MM.1S (cell line): Measurements from ENCODE around the gene PXDC1.

Experiments
- DNase-seq: peaks from one replicate; pipeline ENCODE4 v3.0.0-alpha.2; 2015
- H2AFZ ChIP-seq: fragments of 300-600 bp; sonication (generic); 2 replicates; pipeline ENCODE4 v1.6.0; 2016; ENCODE audit warnings: antibody characterized with exemption, low read length
- H3F3A ChIP-seq: fragments of 300-600 bp; sonication (generic); 2 replicates; pipeline ENCODE4 v1.6.1; 2016; ENCODE audit warnings: mild to moderate bottlenecking, antibody characterized with exemption, low read length, moderate library complexity, mixed read lengths; ENCODE audit not compliant: insufficient read depth
- H3K27ac ChIP-seq: fragments of 300-600 bp; sonication (generic); 2 replicates; pipeline ENCODE4 v1.5.1; 2016; ENCODE audit warnings: mild to moderate bottlenecking, low read length
- H3K27me3 ChIP-seq: fragments of 300-600 bp; sonication (generic); replicated peaks from 2 replicates; pipeline ENCODE4 v1.6.0; 2016; ENCODE audit warnings: low read length; ENCODE audit not compliant: insufficient read depth
- H3K36me3 ChIP-seq: fragments of 300-600 bp; sonication (generic); replicated peaks from 2 replicates; pipeline ENCODE4 v1.6.1; 2016; ENCODE audit warnings: mild to moderate bottlenecking, low read length, mixed read lengths; ENCODE audit not compliant: insufficient read depth
- H3K4me1 ChIP-seq: fragments of 300-600 bp; sonication (generic); 2 replicates; pipeline ENCODE4 v1.6.1; 2016; ENCODE audit warnings: low read length, mixed read lengths
- H3K4me2 ChIP-seq: fragments of 300-600 bp; sonication (generic); 2 replicates; pipeline ENCODE4 v1.6.0; 2016; ENCODE audit warnings: low read depth, low read length
- H3K4me3 ChIP-seq: fragments of 300-600 bp; sonication (generic); 2 replicates; pipeline ENCODE4 v1.5.1; 2016; ENCODE audit warnings: low read length, mixed read lengths
- H3K79me2 ChIP-seq: fragments of 300-600 bp; sonication (generic); 2 replicates; pipeline ENCODE4 v1.6.1; 2016; ENCODE audit warnings: mixed run types, low read length, mixed read lengths
- H3K9ac ChIP-seq: fragments of 300-600 bp; sonication (generic); 2 replicates; pipeline ENCODE4 v1.6.1; 2016; ENCODE audit warnings: low read length, mixed read lengths
- H3K9me2 ChIP-seq: fragments of 300-600 bp; sonication (generic); replicated peaks from 2 replicates; pipeline ENCODE4 v1.6.1; 2016; ENCODE audit warnings: mild to moderate bottlenecking, low read length, mixed read lengths; ENCODE audit not compliant: insufficient read depth
- H3K9me3 ChIP-seq: fragments of 300-600 bp; sonication (generic); replicated peaks from 2 replicates; pipeline ENCODE4 v1.6.1; 2016; ENCODE audit warnings: mild to moderate bottlenecking, low read length, mixed read lengths; ENCODE audit not compliant: insufficient read depth
- H4K20me1 ChIP-seq: fragments of 300-600 bp; sonication (generic); 2 replicates; pipeline ENCODE4 v1.6.1; 2016; ENCODE audit warnings: mild to moderate bottlenecking, low read length, moderate library complexity, mixed read lengths; ENCODE audit not compliant: insufficient read depth
- EZH2 ChIP-seq: fragments of 300-600 bp; sonication (generic); optimal IDR thresholded peaks from 2 replicates; pipeline ENCODE3; 2017; ENCODE audit warnings: low read depth, mild to moderate bottlenecking, antibody characterized with exemption, low read length, mixed read lengths
- EZH2phosphoT487 ChIP-seq: fragments of 300-600 bp; sonication (generic); IDR thresholded peaks from 2 replicates; pipeline ENCODE4 v1.6.1; 2018; ENCODE audit warnings: antibody characterized with exemption, low read length
- TF ChIP-seq, protein P1 (sequence below): fragments of 300-600 bp; sonication (generic); IDR thresholded peaks from 2 replicates; pipeline ENCODE4 v1.5.1; 2016; ENCODE audit warnings: antibody characterized with exemption, low read length, mixed read lengths

PXDC1 gene, protein sequence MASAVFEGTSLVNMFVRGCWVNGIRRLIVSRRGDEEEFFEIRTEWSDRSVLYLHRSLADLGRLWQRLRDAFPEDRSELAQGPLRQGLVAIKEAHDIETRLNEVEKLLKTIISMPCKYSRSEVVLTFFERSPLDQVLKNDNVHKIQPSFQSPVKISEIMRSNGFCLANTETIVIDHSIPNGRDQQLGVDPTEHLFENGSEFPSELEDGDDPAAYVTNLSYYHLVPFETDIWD

DNA sequence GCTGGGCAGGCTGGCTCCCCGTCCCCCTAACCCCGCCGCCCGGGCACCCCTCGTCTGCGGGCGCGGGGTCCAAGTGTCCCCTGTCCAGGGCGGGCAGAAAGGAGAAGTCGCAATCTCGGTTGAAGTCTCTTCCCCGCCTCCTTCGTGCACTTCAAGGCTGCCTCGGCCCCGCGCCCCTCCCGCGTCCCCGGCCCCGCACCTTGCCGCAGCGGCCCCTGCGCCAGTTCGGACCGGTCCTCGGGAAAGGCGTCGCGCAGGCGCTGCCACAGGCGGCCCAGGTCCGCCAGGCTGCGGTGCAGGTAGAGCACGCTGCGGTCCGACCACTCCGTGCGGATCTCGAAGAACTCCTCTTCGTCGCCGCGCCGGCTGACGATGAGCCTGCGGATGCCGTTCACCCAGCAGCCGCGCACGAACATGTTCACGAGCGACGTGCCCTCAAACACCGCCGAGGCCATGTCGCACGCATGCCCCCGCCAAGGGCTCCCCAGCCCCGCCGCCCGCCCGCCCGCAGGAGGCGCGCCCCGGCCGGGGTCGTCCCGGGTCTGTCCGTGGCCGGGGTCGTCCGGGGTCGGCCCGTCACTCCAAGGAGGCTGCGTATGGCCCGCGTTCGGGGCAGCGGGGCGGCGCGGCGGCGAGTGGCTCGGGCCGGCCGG, at the start of gene PXDC1:
TSS of gene PXDC1 (minus strand) at position 637 of the 653 bp plus-strand sequence. CDS start at position 455, 182 bp downstream.
- Histone ChIP-seq H3K36me3 (no peaks in the 10 kb centered on the region), H3K4me3 (peak within 1 kb of the TSS; percentile 52), H3K9ac (no peak within 1 kb of the TSS; the same call in 1 of the 2 replicates), H3K9me2 (no peaks in the 10 kb centered on the region), H4K20me1 (no peaks in the 10 kb centered on the region), H2AFZ (peak within 1 kb of the TSS; percentile 61), H3K27me3 (peaks cover 28% of the 10 kb centered on the region), H3K4me1 (no peaks in the 10 kb centered on the region), H3K9me3 (no peaks in the 10 kb centered on the region), H3K4me2 (peak within 1 kb of the TSS; percentile 96), H3K79me2 (no peaks in the 10 kb centered on the region), H3F3A (no peaks in the 10 kb centered on the region), H3K27ac (no peak within 1 kb of the TSS)
- TF ChIP-seq EZH2phosphoT487 (0 out of 2 replicates have a peak, but pooled peaks have one; percentile 23), EZH2 (no peak)
- TF ChIP-seq, protein P1, sequence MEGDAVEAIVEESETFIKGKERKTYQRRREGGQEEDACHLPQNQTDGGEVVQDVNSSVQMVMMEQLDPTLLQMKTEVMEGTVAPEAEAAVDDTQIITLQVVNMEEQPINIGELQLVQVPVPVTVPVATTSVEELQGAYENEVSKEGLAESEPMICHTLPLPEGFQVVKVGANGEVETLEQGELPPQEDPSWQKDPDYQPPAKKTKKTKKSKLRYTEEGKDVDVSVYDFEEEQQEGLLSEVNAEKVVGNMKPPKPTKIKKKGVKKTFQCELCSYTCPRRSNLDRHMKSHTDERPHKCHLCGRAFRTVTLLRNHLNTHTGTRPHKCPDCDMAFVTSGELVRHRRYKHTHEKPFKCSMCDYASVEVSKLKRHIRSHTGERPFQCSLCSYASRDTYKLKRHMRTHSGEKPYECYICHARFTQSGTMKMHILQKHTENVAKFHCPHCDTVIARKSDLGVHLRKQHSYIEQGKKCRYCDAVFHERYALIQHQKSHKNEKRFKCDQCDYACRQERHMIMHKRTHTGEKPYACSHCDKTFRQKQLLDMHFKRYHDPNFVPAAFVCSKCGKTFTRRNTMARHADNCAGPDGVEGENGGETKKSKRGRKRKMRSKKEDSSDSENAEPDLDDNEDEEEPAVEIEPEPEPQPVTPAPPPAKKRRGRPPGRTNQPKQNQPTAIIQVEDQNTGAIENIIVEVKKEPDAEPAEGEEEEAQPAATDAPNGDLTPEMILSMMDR = no peak
- no peak for DNase-seq

- Histone ChIP-seq H3K4me1 (0 out of 2 replicates have a peak, but pooled peaks cover 6% of the 10 kb centered on the region), H3K9ac (no peak overlapping the region), H3K9me3 (no peaks in the 10 kb centered on the region), H4K20me1 (no peaks in the 10 kb centered on the region), H3F3A (no peaks in the 10 kb centered on the region), H3K9me2 (no peaks in the 10 kb centered on the region), H3K36me3 (no peaks in the 10 kb centered on the region), H3K4me2 (no peak overlapping the region), H3K27me3 (no peaks in the 10 kb centered on the region), H2AFZ (no peak overlapping the region), H3K27ac (no peak overlapping the region), H3K4me3 (no peak overlapping the region), H3K79me2 (no peaks in the 10 kb centered on the region)
- DNase-seq = no peak
- TF ChIP-seq EZH2phosphoT487 (no peak), EZH2 (no peak)
- TF ChIP-seq, protein P1 = no peak
Measured at GRCh38 chr6:3800850-3801591, 49.5 kb upstream of the PXDC1 start.

DNA sequence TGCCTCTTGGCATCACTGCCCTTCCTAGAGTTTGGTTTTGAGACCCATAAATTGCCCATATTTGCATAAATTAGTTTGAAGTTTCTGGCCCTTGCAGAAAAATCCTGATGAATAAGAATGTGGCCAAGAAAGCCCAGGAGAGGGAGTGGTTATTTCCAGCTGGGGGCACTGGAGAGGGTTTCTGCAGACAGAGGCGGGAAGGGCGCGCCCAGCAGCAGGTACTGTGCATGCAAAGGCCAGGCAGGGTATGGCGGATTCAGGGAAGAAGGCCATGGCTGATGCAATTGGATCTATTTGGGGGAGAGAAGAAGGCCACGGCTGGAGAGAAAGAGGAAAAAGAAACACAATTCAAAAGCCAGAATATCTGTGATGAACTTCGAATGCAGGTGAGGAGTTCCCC, 48.2 kb upstream of the PXDC1 start:
- no peaks in the 10 kb centered on the region for H4K20me1 ChIP-seq
- 0 out of 2 replicates have a peak, but pooled peaks cover 6% of the 10 kb centered on the region for H3K4me1 ChIP-seq
- TF ChIP-seq, protein P1 = no peak
- TF ChIP-seq EZH2 (no peak), EZH2phosphoT487 (no peak)
- no peak overlapping the region for H3K27ac ChIP-seq
- H3K36me3 ChIP-seq = no peaks in the 10 kb centered on the region
- no peak overlapping the region for H3K4me2 ChIP-seq
- no peaks in the 10 kb centered on the region for H3F3A ChIP-seq
- H3K79me2 ChIP-seq = no peaks in the 10 kb centered on the region
- H2AFZ ChIP-seq = no peak overlapping the region
- no peaks in the 10 kb centered on the region for H3K9me2 ChIP-seq
- H3K4me3 ChIP-seq = no peak overlapping the region
- no peak for DNase-seq
- no peaks in the 10 kb centered on the region for H3K27me3 ChIP-seq
- no peaks in the 10 kb centered on the region for H3K9me3 ChIP-seq
- no peak overlapping the region for H3K9ac ChIP-seq
